DOHH2 (cell line): Measurements from ENCODE around the gene CEACAM19.

Experiments used
- H3F3A ChIP-seq: fragments of 200-600 bp; sonication (generic), shearing (Covaris generic); 2 replicates; pipeline ENCODE4 v1.6.0; 2016; ENCODE audit warnings: antibody characterized with exemption, mild to moderate bottlenecking; ENCODE audit not compliant: control insufficient read depth, insufficient read depth
- H3K27ac ChIP-seq: fragments of 200-600 bp; sonication (generic); 2 replicates; pipeline ENCODE4 v1.5.1; 2014; ENCODE audit warnings: low read depth, mild to moderate bottlenecking, low read length, moderate library complexity
- H3K27me3 ChIP-seq: fragments of 200-600 bp; sonication (generic); 2 replicates; pipeline ENCODE4 v1.6.1; 2014; ENCODE audit warnings: mild to moderate bottlenecking, low read length, mixed read lengths; ENCODE audit not compliant: control insufficient read depth
- H3K36me3 ChIP-seq: fragments of 200-600 bp; sonication (generic); 2 replicates; pipeline ENCODE4 v1.6.1; 2014; ENCODE audit warnings: mild to moderate bottlenecking, low read length, moderate library complexity, mixed read lengths; ENCODE audit not compliant: control insufficient read depth
- H3K4me1 ChIP-seq: fragments of 200-600 bp; sonication (generic); 2 replicates; pipeline ENCODE4 v1.6.1; 2014; ENCODE audit warnings: mild to moderate bottlenecking, low read length, mixed read lengths; ENCODE audit not compliant: control insufficient read depth
- H3K4me2 ChIP-seq: fragments of 200-600 bp; sonication (generic); 2 replicates; pipeline ENCODE4 v1.6.0; 2014; ENCODE audit warnings: mild to moderate bottlenecking, low read length, moderate library complexity
- H3K4me3 ChIP-seq: fragments of 200-600 bp; sonication (generic); 2 replicates; pipeline ENCODE4 v1.5.1; 2014; ENCODE audit warnings: mild to moderate bottlenecking, low read length, mixed read lengths
- H3K79me2 ChIP-seq: fragments of 200-600 bp; sonication (generic); 2 replicates; pipeline ENCODE4 v1.6.1; 2014; ENCODE audit warnings: mild to moderate bottlenecking, low read length, mixed read lengths; ENCODE audit not compliant: control insufficient read depth
- H3K9me2 ChIP-seq: fragments of 200-600 bp; sonication (generic); replicated peaks from 2 replicates; pipeline ENCODE4 v1.6.1; 2014; ENCODE audit warnings: mild to moderate bottlenecking, low read length, mixed read lengths; ENCODE audit not compliant: control insufficient read depth
- H3K9me3 ChIP-seq: fragments of 200-600 bp; sonication (generic); 2 replicates; pipeline ENCODE4 v1.6.1; 2014; ENCODE audit warnings: antibody characterized with exemption, low read length, mixed read lengths; ENCODE audit not compliant: control insufficient read depth, insufficient read depth
- H4K20me1 ChIP-seq: fragments of 200-600 bp; sonication (generic); 2 replicates; pipeline ENCODE4 v1.6.0; 2014; ENCODE audit warnings: low read depth, mild to moderate bottlenecking, antibody characterized with exemption, low read length, moderate library complexity; ENCODE audit not compliant: control insufficient read depth, insufficient read depth
- EZH2phosphoT487 ChIP-seq: fragments of 200-600 bp; sonication (generic); IDR thresholded peaks from 2 replicates; pipeline ENCODE4 v1.6.1; 2017; ENCODE audit warnings: borderline replicate concordance, mild to moderate bottlenecking, antibody characterized with exemption, low read length, moderate library complexity, mixed read lengths
- TF ChIP-seq, protein P1 (sequence below): fragments of 200-600 bp; sonication (generic); IDR thresholded peaks from one replicate; pipeline ENCODE4 v1.5.1; 2014; ENCODE audit warnings: antibody characterized with exemption, mild to moderate bottlenecking, low read depth, low read length; ENCODE audit not compliant: poor library complexity, severe bottlenecking

The CEACAM19 gene

GRCh38 chr19:44729516-44730033 is 58.3 kb downstream of the CEACAM19 start:
- Histone ChIP-seq H3K4me2 (no peak overlapping the region), H3F3A (no peaks in the 10 kb centered on the region), H3K4me1 (peaks cover 14% of the 10 kb centered on the region), H3K9me3 (no peaks in the 10 kb centered on the region), H3K4me3 (no peak overlapping the region), H3K27me3 (peaks cover 10% of the 10 kb centered on the region; the same call in 1 of the 2 replicates), H3K27ac (no peak overlapping the region), H3K79me2 (no peaks in the 10 kb centered on the region), H3K9me2 (no peaks in the 10 kb centered on the region), H3K36me3 (no peaks in the 10 kb centered on the region), H4K20me1 (no peaks in the 10 kb centered on the region)
- TF ChIP-seq, protein P1, sequence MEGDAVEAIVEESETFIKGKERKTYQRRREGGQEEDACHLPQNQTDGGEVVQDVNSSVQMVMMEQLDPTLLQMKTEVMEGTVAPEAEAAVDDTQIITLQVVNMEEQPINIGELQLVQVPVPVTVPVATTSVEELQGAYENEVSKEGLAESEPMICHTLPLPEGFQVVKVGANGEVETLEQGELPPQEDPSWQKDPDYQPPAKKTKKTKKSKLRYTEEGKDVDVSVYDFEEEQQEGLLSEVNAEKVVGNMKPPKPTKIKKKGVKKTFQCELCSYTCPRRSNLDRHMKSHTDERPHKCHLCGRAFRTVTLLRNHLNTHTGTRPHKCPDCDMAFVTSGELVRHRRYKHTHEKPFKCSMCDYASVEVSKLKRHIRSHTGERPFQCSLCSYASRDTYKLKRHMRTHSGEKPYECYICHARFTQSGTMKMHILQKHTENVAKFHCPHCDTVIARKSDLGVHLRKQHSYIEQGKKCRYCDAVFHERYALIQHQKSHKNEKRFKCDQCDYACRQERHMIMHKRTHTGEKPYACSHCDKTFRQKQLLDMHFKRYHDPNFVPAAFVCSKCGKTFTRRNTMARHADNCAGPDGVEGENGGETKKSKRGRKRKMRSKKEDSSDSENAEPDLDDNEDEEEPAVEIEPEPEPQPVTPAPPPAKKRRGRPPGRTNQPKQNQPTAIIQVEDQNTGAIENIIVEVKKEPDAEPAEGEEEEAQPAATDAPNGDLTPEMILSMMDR: no peak
- no peak for TF ChIP-seq EZH2phosphoT487

DNA sequence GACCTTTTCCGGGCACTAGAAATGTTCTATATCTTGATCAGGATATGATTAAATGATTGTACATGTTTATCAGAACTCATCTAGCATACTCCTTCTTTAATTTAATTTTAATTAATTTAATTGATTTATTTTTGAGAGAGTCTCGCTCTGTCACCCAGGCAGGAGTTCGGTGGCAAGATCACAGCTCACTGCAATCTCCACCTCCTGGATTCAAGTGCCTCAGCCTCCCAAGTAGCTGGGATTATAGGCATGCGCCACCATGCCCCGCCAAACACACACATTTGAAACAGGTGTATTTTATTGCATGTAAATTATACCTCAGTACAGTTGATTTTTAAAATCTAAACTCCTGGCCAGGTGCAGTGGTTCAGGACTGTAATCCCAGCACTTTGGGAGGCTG is 59.8 kb downstream of the CEACAM19 start:
- Histone ChIP-seq H3K4me3 (no peak overlapping the region), H3K9me3 (no peaks in the 10 kb centered on the region), H3K9me2 (no peaks in the 10 kb centered on the region), H3K4me2 (no peak overlapping the region), H3K27ac (no peak overlapping the region), H4K20me1 (no peaks in the 10 kb centered on the region), H3K27me3 (0 out of 2 replicates have a peak, but pooled peaks cover 3% of the 10 kb centered on the region), H3K4me1 (peaks cover 12% of the 10 kb centered on the region), H3K79me2 (no peaks in the 10 kb centered on the region), H3K36me3 (no peaks in the 10 kb centered on the region), H3F3A (no peaks in the 10 kb centered on the region)
- no peak for TF ChIP-seq EZH2phosphoT487
- TF ChIP-seq, protein P1: no peak

- Histone ChIP-seq H3K4me2 (no peak overlapping the region), H3K9me3 (no peaks in the 10 kb centered on the region), H3K36me3 (no peaks in the 10 kb centered on the region), H4K20me1 (no peaks in the 10 kb centered on the region), H3F3A (no peaks in the 10 kb centered on the region), H3K79me2 (no peaks in the 10 kb centered on the region), H3K4me1 (peaks cover 12% of the 10 kb centered on the region), H3K27ac (no peak overlapping the region), H3K9me2 (no peaks in the 10 kb centered on the region), H3K27me3 (0 out of 2 replicates have a peak, but pooled peaks cover 3% of the 10 kb centered on the region), H3K4me3 (no peak overlapping the region)
- TF ChIP-seq EZH2phosphoT487: no peak
- TF ChIP-seq, protein P1: no peak
Measured at GRCh38 chr19:44731622-44732021, 60.3 kb downstream of the CEACAM19 start.
